K562 (cell line): Measurements from ENCODE around the gene ACTRT1. TPM values are rescaled to one million over a fixed set of nuclear protein-coding genes. Genes with fewer than 3 reads are reported as not detected.

Experiments used
- ATAC-seq: fragments of 200-7000 bp; cut with Tn5 transposase; 3 replicates; pipeline ENCODE4 v1.9.1; 2020; ENCODE audit warnings: moderate library complexity
- BruUV-seq: library from RNA; stranded (reverse); fragments of 400-500 nt; replicated peaks from 2 replicates; lab custom pipeline; 2021; lab: Mats Ljungman, UMichigan
- CTCF ChIA-PET: fragments of 300-600 bp; formaldehyde crosslinking; extraction: SDS; loops from one replicate; lab custom pipeline; 2021; ENCODE audit warnings: low intra/inter-chr PET ratio; lab: Yijun Ruan, JAX
- POLR2A ChIA-PET: fragments of 300-600, 350-650 bp; sonication (Branson Sonifier 250); formaldehyde crosslinking; extraction: SDS; loops from one replicate; lab custom pipeline; 2021; ENCODE audit warnings: antibody characterized with exemption, inconsistent platforms; lab: Yijun Ruan, JAX
- DNase-seq, 4 experiments: peaks; one replicate each; pipeline versions ENCODE4 v3.0.0 to v3.0.0-alpha.2; 2011 to 2018; ENCODE audit warnings: low spot score in 3 of 4, mixed read lengths in 3 of 4; ENCODE audit errors: extremely low read depth in 1 of 4
- FAIRE-seq: peaks from 2 replicates; lab custom pipeline; 2011; peaks lifted over from hg19 to GRCh38; lab: Jason Lieb, UNC
- H2AFZ ChIP-seq: 2 replicates; pipeline ENCODE4 v1.6.0; 2011; ENCODE audit warnings: low read depth, low read length, control low read depth, inconsistent platforms
- H3K27ac ChIP-seq: fragments of 200-600 bp; 3 replicates; pipeline ENCODE4 v1.8.0; 2011; ENCODE audit warnings: low read depth, mild to moderate bottlenecking, control low read depth, inconsistent platforms, low read length, moderate library complexity, mixed read lengths; ENCODE audit errors: extremely low read depth
- H3K27me3 ChIP-seq, 2 experiments: fragments of 300-600 bp in 1 of 2; 2 replicates in 1 of 2; 3 replicates in 1 of 2; pipeline versions ENCODE4 v1.6.0 to v1.8.0; 2011; ENCODE audit warnings: inconsistent platforms in 2 of 2, low read length in 2 of 2, mild to moderate bottlenecking in 1 of 2, mixed read lengths in 1 of 2, moderate library complexity in 1 of 2; ENCODE audit not compliant: control insufficient read depth in 2 of 2, insufficient read depth in 2 of 2
- H3K36me3 ChIP-seq: fragments of 300-600 bp; 3 replicates; pipeline ENCODE4 v1.8.0; 2011; ENCODE audit warnings: mild to moderate bottlenecking, low read length, inconsistent platforms; ENCODE audit not compliant: control insufficient read depth, insufficient read depth
- H3K4me1 ChIP-seq, 2 experiments: fragments of 200-600 bp in 1 of 2; replicated peaks in 1 of 2; 2 replicates in 1 of 2; 3 replicates in 1 of 2; pipeline versions ENCODE4 v1.5.1 to v1.8.0; 2011; ENCODE audit warnings: inconsistent platforms in 2 of 2, low read length in 2 of 2, mild to moderate bottlenecking in 1 of 2, mixed read lengths in 1 of 2, moderate library complexity in 1 of 2; ENCODE audit not compliant: control insufficient read depth in 2 of 2, insufficient read depth in 2 of 2
- H3K4me2 ChIP-seq: 2 replicates; pipeline ENCODE4 v1.6.1; 2011; ENCODE audit warnings: low read length, control low read depth, inconsistent platforms, mixed read lengths; ENCODE audit not compliant: insufficient read depth
- H3K4me3 ChIP-seq: fragments of 200-600 bp; sonication (generic), shearing (Covaris generic); 2 replicates; pipeline ENCODE4 v1.5.1; 2016; ENCODE audit warnings: control low read depth, inconsistent platforms
- H3K79me2 ChIP-seq: fragments of 200-600 bp; 3 replicates; pipeline ENCODE4 v1.8.0; 2011; ENCODE audit warnings: low read length, inconsistent platforms; ENCODE audit not compliant: control insufficient read depth, insufficient read depth
- H3K9ac ChIP-seq, 2 experiments: 2 replicates each; pipeline versions ENCODE4 v1.6.0 to v1.6.1; 2011; ENCODE audit warnings: low read depth in 2 of 2, low read length in 2 of 2, control low read depth in 1 of 2, inconsistent platforms in 1 of 2, mild to moderate bottlenecking in 1 of 2, mixed read lengths in 1 of 2; ENCODE audit not compliant: insufficient read depth in 1 of 2
- H3K9me1 ChIP-seq: one replicate; pipeline ENCODE4 v1.6.0; 2011; ENCODE audit warnings: inconsistent platforms, mild to moderate bottlenecking, low read length, moderate library complexity; ENCODE audit not compliant: control insufficient read depth, insufficient read depth
- H3K9me3 ChIP-seq: replicated peaks from 2 replicates; pipeline ENCODE4 v1.5.1; 2011; ENCODE audit warnings: low read depth, low read length, inconsistent platforms; ENCODE audit not compliant: control insufficient read depth, insufficient read depth
- H4K20me1 ChIP-seq: replicated peaks from 2 replicates; pipeline ENCODE4 v1.6.1; 2011; ENCODE audit warnings: low read length, inconsistent platforms, mixed read lengths; ENCODE audit not compliant: control insufficient read depth, insufficient read depth
- KAT2B ChIP-seq: IDR thresholded peaks from one replicate; pipeline ENCODE4 v1.6.1; 2012; ENCODE audit warnings: low read depth, mild to moderate bottlenecking, control low read depth, inconsistent platforms, low read length, moderate library complexity
- MBD2 ChIP-seq: sonication (generic); IDR thresholded peaks from 2 replicates; pipeline ENCODE4 v1.6.1; 2016; ENCODE audit warnings: low read depth, borderline replicate concordance
- NFE2 ChIP-seq: IDR thresholded peaks from 2 replicates; pipeline ENCODE4 v1.6.1; 2014; ENCODE audit warnings: antibody characterized with exemption, low read depth
- NFIC ChIP-seq: fragments of 450-650 bp; IDR thresholded peaks from 2 replicates; pipeline ENCODE4 v1.6.1; 2017; ENCODE audit warnings: mild to moderate bottlenecking, inconsistent platforms
- NR1H2 ChIP-seq: sonication (generic); formaldehyde crosslinking; IDR thresholded peaks from 2 replicates; pipeline ENCODE4 v1.4.0; 2020; ENCODE audit warnings: mild to moderate bottlenecking, missing genetic modification reagents
- PML ChIP-seq: IDR thresholded peaks from 2 replicates; pipeline ENCODE4 v1.6.1; 2012; ENCODE audit warnings: low read length, inconsistent platforms
- RHOXF2B ChIP-seq: fragments of 250-450 bp; sonication (Bioruptor Pico); conservative IDR thresholded peaks from 2 replicates; pipeline ENCODE4 v1.5.1; 2021
- SPI1 ChIP-seq: IDR thresholded peaks from 2 replicates; pipeline ENCODE4 v1.6.1; 2011; ENCODE audit warnings: low read depth, low read length, control low read depth, borderline replicate concordance
- ZNF316 ChIP-seq: fragments of 450-650 bp; IDR thresholded peaks from 2 replicates; pipeline ENCODE4 v1.6.1; 2016
- WGBS: fragments of 100-300 bp; shearing (Covaris generic); methylation state at CpG from one replicate; pipeline ENCODE4 v1.1.6; 2016; ENCODE audit warnings: low coverage, mixed read lengths; ENCODE audit not compliant: insufficient coverage; ENCODE audit errors: missing lambda C conversion rate; 5-methylcytosine and 5-hydroxymethylcytosine counted together
- in situ Hi-C: fragments of 300-500 bp; cut with MboI; formaldehyde crosslinking; loops from 4 replicates; pipeline ENCODE4 v1.15.0; 2018; ENCODE audit warnings: inconsistent platforms, mixed read lengths
- intact Hi-C: fragments of 100-400 bp; cut with micrococcal nuclease; formaldehyde crosslinking; loops from 2 replicates; pipeline ENCODE4 v1.14.2; 2022
- polyA plus RNA-seq, 8 experiments: library from polyadenylated mRNA; depleted of rRNA in 4 of 8; stranded (reverse) in 5 of 8; unstranded in 3 of 8; fragments of >200 nt; fragmentation: Nextera tagmentation in 2 of 8; fragmentation: Illumina TruSeq in 1 of 8; extraction: Ambion mirVana in 2 of 8; extraction: Trizol in 1 of 8; gene quantifications; 2 replicates each; pipeline versions ENCODE4 v1.2.1 to v1.2.3, GENCODE V29; 2011 to 2014; ENCODE audit warnings: inconsistent platforms in 1 of 8, missing spikeins in 1 of 8
- total RNA-seq, 7 experiments: library from RNA; depleted of rRNA in 6 of 7; stranded (reverse); fragments of >200 nt in 6 of 7; fragmentation: Illumina TruSeq in 2 of 7; extraction: Trizol in 2 of 7; gene quantifications; 2 replicates each; pipeline versions ENCODE4 v1.2.1 to v1.2.3, GENCODE V29; 2011 to 2021; ENCODE audit warnings: low replicate concordance in 1 of 7
- TF ChIP-seq, protein P1 (sequence below): IDR thresholded peaks from 3 replicates; pipeline ENCODE4 v1.6.1; 2011; ENCODE audit warnings: borderline replicate concordance, mild to moderate bottlenecking, moderate library complexity; ENCODE audit not compliant: insufficient read length; ENCODE audit errors: extremely low read depth
- TF ChIP-seq, protein P2 (sequence below): fragments of 250-450 bp; sonication (Bioruptor Pico); IDR thresholded peaks from 2 replicates; pipeline ENCODE4 v1.8.0; 2021; ENCODE audit warnings: moderate library complexity, mild to moderate bottlenecking, inconsistent platforms

Gene ACTRT1
- total and polyA plus RNA-seq, 9 of the 15 experiments (the other 6 are each of a cell fraction or from before 2014, with no cell fraction given): not detected

DNA sequence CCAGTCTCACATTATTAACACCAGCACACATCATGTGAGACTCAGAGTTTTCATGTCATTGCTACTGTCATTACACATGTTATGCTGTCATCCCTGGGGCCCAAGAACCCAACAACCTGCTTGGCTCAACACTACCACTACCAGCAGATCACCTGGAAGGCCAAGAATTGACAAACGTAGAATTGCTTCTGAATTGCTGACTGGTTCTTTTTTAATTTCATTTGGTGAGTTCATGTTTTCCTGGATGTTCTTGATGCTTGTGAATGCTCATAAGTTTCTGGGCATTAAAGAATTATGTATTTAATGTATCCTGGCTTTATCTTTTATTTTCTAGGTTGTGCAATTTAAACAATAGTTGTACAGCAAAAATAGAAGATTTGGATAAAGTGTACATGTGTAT is 40.2 kb downstream of the ACTRT1 start:
- no peak for FAIRE-seq
- Histone ChIP-seq H3K9me3 (no peaks in the 10 kb centered on the region), H3K27ac (no peak overlapping the region), H3K4me2 (no peak overlapping the region), H3K79me2 (no peaks in the 10 kb centered on the region), H3K4me1 (no peaks in the 10 kb centered on the region), H3K36me3 (no peaks in the 10 kb centered on the region), H3K9me1 (no peaks in the 10 kb centered on the region), H4K20me1 (no peaks in the 10 kb centered on the region), H3K4me3 (no peak overlapping the region), H3K9ac (no peak overlapping the region), H3K27me3 (no peaks in the 10 kb centered on the region), H2AFZ (no peak overlapping the region)
- POLR2A ChIA-PET: no interaction called here
- ATAC-seq: no peak
- peak; percentile 4; the same call in 1 of the 2 replicates for TF ChIP-seq ZNF316
- TF ChIP-seq RHOXF2B (CRISPR knock-in tag): no peak
- intact Hi-C loops (no loop called here), in situ Hi-C loops (no loop called here)
- CTCF ChIA-PET: no interaction called here
- no peak for DNase-seq
- WGBS: 0% methylated on average over 1 of the region's 1 CpG
- no TSS peak for BruUV-seq

DNA sequence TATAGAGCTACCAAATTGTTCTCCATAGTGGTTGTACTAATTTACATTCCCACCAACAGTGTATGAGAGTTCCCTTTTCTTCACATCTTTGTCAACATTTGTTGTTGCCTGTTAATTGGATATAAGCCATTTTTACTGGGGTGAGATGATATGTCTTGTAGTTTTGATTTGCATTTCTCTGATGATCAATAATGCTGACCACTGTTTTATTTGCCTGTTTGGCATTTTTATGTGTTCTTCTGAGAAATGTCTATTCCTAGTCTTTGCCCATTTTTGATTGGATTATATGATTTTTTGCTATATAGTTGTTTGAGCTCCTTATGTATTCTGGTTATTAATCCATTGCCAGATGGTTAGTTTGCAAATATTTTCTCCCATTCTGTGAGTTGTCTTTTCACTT is 44.3 kb downstream of the ACTRT1 start:
- Histone ChIP-seq H3K4me3 (no peak overlapping the region), H2AFZ (no peak overlapping the region), H3K36me3 (no peaks in the 10 kb centered on the region), H3K9ac (no peak overlapping the region), H3K9me1 (no peaks in the 10 kb centered on the region), H3K27me3 (no peaks in the 10 kb centered on the region), H3K9me3 (no peaks in the 10 kb centered on the region), H3K79me2 (no peaks in the 10 kb centered on the region), H4K20me1 (no peaks in the 10 kb centered on the region), H3K27ac (no peak overlapping the region), H3K4me2 (no peak overlapping the region), H3K4me1 (no peaks in the 10 kb centered on the region)
- DNase-seq: no peak
- CTCF ChIA-PET: no interaction called here
- intact Hi-C loops: no loop called here
- ATAC-seq: no peak
- no peak for FAIRE-seq
- in situ Hi-C loops: no loop called here
- BruUV-seq: no TSS peak
- TF ChIP-seq MBD2 (no peak), PML (no peak), NFIC (no peak), KAT2B (no peak), NR1H2 (CRISPR knock-in tag) (no peak), NFE2 (no peak), SPI1 (no peak)
- TF ChIP-seq, protein P1, sequence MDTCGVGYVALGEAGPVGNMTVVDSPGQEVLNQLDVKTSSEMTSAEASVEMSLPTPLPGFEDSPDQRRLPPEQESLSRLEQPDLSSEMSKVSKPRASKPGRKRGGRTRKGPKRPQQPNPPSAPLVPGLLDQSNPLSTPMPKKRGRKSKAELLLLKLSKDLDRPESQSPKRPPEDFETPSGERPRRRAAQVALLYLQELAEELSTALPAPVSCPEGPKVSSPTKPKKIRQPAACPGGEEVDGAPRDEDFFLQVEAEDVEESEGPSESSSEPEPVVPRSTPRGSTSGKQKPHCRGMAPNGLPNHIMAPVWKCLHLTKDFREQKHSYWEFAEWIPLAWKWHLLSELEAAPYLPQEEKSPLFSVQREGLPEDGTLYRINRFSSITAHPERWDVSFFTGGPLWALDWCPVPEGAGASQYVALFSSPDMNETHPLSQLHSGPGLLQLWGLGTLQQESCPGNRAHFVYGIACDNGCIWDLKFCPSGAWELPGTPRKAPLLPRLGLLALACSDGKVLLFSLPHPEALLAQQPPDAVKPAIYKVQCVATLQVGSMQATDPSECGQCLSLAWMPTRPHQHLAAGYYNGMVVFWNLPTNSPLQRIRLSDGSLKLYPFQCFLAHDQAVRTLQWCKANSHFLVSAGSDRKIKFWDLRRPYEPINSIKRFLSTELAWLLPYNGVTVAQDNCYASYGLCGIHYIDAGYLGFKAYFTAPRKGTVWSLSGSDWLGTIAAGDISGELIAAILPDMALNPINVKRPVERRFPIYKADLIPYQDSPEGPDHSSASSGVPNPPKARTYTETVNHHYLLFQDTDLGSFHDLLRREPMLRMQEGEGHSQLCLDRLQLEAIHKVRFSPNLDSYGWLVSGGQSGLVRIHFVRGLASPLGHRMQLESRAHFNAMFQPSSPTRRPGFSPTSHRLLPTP: no peak
- TF ChIP-seq, protein P2, sequence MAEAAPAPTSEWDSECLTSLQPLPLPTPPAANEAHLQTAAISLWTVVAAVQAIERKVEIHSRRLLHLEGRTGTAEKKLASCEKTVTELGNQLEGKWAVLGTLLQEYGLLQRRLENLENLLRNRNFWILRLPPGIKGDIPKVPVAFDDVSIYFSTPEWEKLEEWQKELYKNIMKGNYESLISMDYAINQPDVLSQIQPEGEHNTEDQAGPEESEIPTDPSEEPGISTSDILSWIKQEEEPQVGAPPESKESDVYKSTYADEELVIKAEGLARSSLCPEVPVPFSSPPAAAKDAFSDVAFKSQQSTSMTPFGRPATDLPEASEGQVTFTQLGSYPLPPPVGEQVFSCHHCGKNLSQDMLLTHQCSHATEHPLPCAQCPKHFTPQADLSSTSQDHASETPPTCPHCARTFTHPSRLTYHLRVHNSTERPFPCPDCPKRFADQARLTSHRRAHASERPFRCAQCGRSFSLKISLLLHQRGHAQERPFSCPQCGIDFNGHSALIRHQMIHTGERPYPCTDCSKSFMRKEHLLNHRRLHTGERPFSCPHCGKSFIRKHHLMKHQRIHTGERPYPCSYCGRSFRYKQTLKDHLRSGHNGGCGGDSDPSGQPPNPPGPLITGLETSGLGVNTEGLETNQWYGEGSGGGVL: no peak
- POLR2A ChIA-PET: no interaction called here
